Measurements from ENCODE around the gene TRIML2.

Gene TRIML2

GRCh38 chr4:188082796-188083195 is 26.6 kb downstream of the TRIML2 start:
- no peaks in the 10 kb centered on the region for H3K4me1 ChIP-seq (ENCODE audit: insufficient read depth, poor library complexity, severe bottlenecking)
- ATAC-seq (ENCODE audit: low read depth) (no peak), DNase-seq (ENCODE audit: low spot score) (no peak)
- no peaks in the 10 kb centered on the region for H3K27me3 ChIP-seq (ENCODE audit: insufficient read depth, poor library complexity, severe bottlenecking)
- H3K9me3 ChIP-seq (ENCODE audit: severe bottlenecking): no peaks in the 10 kb centered on the region
- H3K27ac ChIP-seq (ENCODE audit: poor library complexity, severe bottlenecking): no peak overlapping the region
- H3K36me3 ChIP-seq (ENCODE audit: low read depth): no peaks in the 10 kb centered on the region
- TF ChIP-seq CTCF (IDR thresholded peaks at IDR 0.05; ENCODE audit: poor library complexity, severe bottlenecking): no peak
- H3K4me3 ChIP-seq (ENCODE audit: severe bottlenecking): no peak overlapping the region

- Histone ChIP-seq H3K4me1 (ENCODE audit: insufficient read depth, poor library complexity, severe bottlenecking) (no peaks in the 10 kb centered on the region), H3K4me3 (ENCODE audit: severe bottlenecking) (no peak overlapping the region), H3K27ac (ENCODE audit: poor library complexity, severe bottlenecking) (no peak overlapping the region), H3K9me3 (ENCODE audit: severe bottlenecking) (no peaks in the 10 kb centered on the region), H3K36me3 (ENCODE audit: low read depth) (no peaks in the 10 kb centered on the region), H3K27me3 (ENCODE audit: insufficient read depth, poor library complexity, severe bottlenecking) (no peaks in the 10 kb centered on the region)
- ATAC-seq (ENCODE audit: low read depth) (no peak), DNase-seq (ENCODE audit: low spot score) (no peak)
- no peak for TF ChIP-seq CTCF (IDR thresholded peaks at IDR 0.05; ENCODE audit: poor library complexity, severe bottlenecking)
These were observed 31.3 kb downstream of the TRIML2 start for GRCh38 chr4:188078116-188078515.

GRCh38 chr4:188076169-188076568 is 33.2 kb downstream of the TRIML2 start:
- Histone ChIP-seq H3K27me3 (ENCODE audit: insufficient read depth, poor library complexity, severe bottlenecking) (no peaks in the 10 kb centered on the region), H3K36me3 (ENCODE audit: low read depth) (no peaks in the 10 kb centered on the region), H3K27ac (ENCODE audit: poor library complexity, severe bottlenecking) (no peak overlapping the region), H3K9me3 (ENCODE audit: severe bottlenecking) (no peaks in the 10 kb centered on the region), H3K4me3 (ENCODE audit: severe bottlenecking) (no peak overlapping the region), H3K4me1 (ENCODE audit: insufficient read depth, poor library complexity, severe bottlenecking) (no peaks in the 10 kb centered on the region)
- no peak for DNase-seq (ENCODE audit: low spot score)
- ATAC-seq (ENCODE audit: low read depth): no peak
- TF ChIP-seq CTCF (IDR thresholded peaks at IDR 0.05; ENCODE audit: poor library complexity, severe bottlenecking): no peak

GRCh38 chr4:188061083-188061482 is 48.3 kb downstream of the TRIML2 start:
- Histone ChIP-seq H3K4me1 (ENCODE audit: insufficient read depth, poor library complexity, severe bottlenecking) (no peaks in the 10 kb centered on the region), H3K27ac (ENCODE audit: poor library complexity, severe bottlenecking) (no peak overlapping the region), H3K27me3 (ENCODE audit: insufficient read depth, poor library complexity, severe bottlenecking) (no peaks in the 10 kb centered on the region), H3K36me3 (ENCODE audit: low read depth) (no peaks in the 10 kb centered on the region), H3K9me3 (ENCODE audit: severe bottlenecking) (no peaks in the 10 kb centered on the region), H3K4me3 (ENCODE audit: severe bottlenecking) (no peak overlapping the region)
- ATAC-seq (ENCODE audit: low read depth) (no peak), DNase-seq (ENCODE audit: low spot score) (no peak)
- TF ChIP-seq CTCF (IDR thresholded peaks at IDR 0.05; ENCODE audit: poor library complexity, severe bottlenecking): no peak

- H3K27ac ChIP-seq (ENCODE audit: poor library complexity, severe bottlenecking): no peak overlapping the region
- no peak for ATAC-seq (ENCODE audit: low read depth)
- H3K27me3 ChIP-seq (ENCODE audit: insufficient read depth, poor library complexity, severe bottlenecking): no peaks in the 10 kb centered on the region
- H3K36me3 ChIP-seq (ENCODE audit: low read depth): no peaks in the 10 kb centered on the region
- no peak overlapping the region for H3K4me3 ChIP-seq (ENCODE audit: severe bottlenecking)
- H3K9me3 ChIP-seq (ENCODE audit: severe bottlenecking): no peaks in the 10 kb centered on the region
- H3K4me1 ChIP-seq (ENCODE audit: insufficient read depth, poor library complexity, severe bottlenecking): no peaks in the 10 kb centered on the region
- DNase-seq (ENCODE audit: low spot score): no peak
- no peak for TF ChIP-seq CTCF (IDR thresholded peaks at IDR 0.05; ENCODE audit: poor library complexity, severe bottlenecking)
These were observed 56.1 kb downstream of the TRIML2 start for GRCh38 chr4:188053302-188053701.

Data from RWPE2 (cell line).